KMS-11 (cell line): ENCODE data around the gene TMEM143.

Experiments
- H2AFZ ChIP-seq: fragments of 200-600 bp; sonication (generic); 2 replicates; pipeline ENCODE4 v1.6.1; 2016; ENCODE audit warnings: antibody characterized with exemption, mixed run types, low read depth
- H3K27ac ChIP-seq: fragments of 200-600 bp; sonication (generic); 2 replicates; pipeline ENCODE4 v1.6.1; 2016; ENCODE audit warnings: mild to moderate bottlenecking, mixed run types
- H3K27me3 ChIP-seq: fragments of 200-600 bp; sonication (generic); 2 replicates; pipeline ENCODE4 v1.6.1; 2017; ENCODE audit warnings: mild to moderate bottlenecking, low read depth, mixed run types, moderate library complexity; ENCODE audit not compliant: insufficient read depth
- H3K36me3 ChIP-seq: fragments of 200-600 bp; sonication (generic); 2 replicates; pipeline ENCODE4 v1.6.1; 2017; ENCODE audit warnings: mild to moderate bottlenecking, mixed run types; ENCODE audit not compliant: insufficient read depth
- H3K4me1 ChIP-seq: fragments of 200-600 bp; sonication (generic); 2 replicates; pipeline ENCODE4 v1.6.1; 2016; ENCODE audit warnings: mild to moderate bottlenecking, low read depth, mixed run types; ENCODE audit not compliant: poor library complexity, severe bottlenecking
- H3K4me2 ChIP-seq: fragments of 200-600 bp; sonication (generic); 2 replicates; pipeline ENCODE4 v1.7.0; 2016; ENCODE audit warnings: mild to moderate bottlenecking, mixed run types
- H3K4me3 ChIP-seq: fragments of 200-600 bp; sonication (generic); IDR thresholded peaks from 2 replicates; pipeline ENCODE4 v1.6.1; 2017; ENCODE audit warnings: low read depth, low read length, mixed read lengths; ENCODE audit not compliant: insufficient read depth
- H3K79me2 ChIP-seq: fragments of 200-600 bp; sonication (generic); 2 replicates; pipeline ENCODE4 v1.6.1; 2016; ENCODE audit warnings: low read depth, mixed run types; ENCODE audit not compliant: insufficient read depth
- H3K9ac ChIP-seq: fragments of 200-600 bp; sonication (generic); 2 replicates; pipeline ENCODE4 v1.6.1; 2016; ENCODE audit warnings: mild to moderate bottlenecking, mixed run types
- H4K20me1 ChIP-seq: fragments of 200-600 bp; sonication (generic); 2 replicates; pipeline ENCODE4 v1.6.1; 2016; ENCODE audit warnings: mild to moderate bottlenecking, mixed run types; ENCODE audit not compliant: insufficient read depth
- TF ChIP-seq, protein P1 (sequence below): fragments of 200-600 bp; sonication (generic); conservative IDR thresholded peaks from 2 replicates; pipeline ENCODE4 v1.6.1; 2017; ENCODE audit warnings: low read depth, mild to moderate bottlenecking, antibody characterized with exemption, low read length, moderate library complexity, mixed read lengths

Gene TMEM143

DNA sequence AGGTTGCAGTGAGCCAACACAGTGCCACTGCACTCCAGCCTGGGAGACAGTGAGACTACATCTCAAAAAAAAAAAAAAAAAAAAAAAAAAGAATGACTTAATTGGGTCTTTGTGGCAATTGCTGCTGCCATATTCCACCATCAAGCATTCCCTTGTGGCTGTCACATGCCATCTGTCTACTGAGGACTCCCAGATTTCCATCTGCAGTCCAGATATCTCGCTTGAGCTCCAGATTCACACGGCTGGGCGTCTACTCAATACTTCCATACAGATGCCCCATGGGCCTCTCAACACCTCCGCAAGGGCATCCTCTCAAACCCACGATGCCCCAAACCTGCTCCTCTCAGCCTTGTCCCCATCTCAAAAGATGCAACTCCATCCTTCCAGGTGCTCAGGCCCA, 12.9 kb downstream of the TMEM143 start:
- TF ChIP-seq, protein P1, sequence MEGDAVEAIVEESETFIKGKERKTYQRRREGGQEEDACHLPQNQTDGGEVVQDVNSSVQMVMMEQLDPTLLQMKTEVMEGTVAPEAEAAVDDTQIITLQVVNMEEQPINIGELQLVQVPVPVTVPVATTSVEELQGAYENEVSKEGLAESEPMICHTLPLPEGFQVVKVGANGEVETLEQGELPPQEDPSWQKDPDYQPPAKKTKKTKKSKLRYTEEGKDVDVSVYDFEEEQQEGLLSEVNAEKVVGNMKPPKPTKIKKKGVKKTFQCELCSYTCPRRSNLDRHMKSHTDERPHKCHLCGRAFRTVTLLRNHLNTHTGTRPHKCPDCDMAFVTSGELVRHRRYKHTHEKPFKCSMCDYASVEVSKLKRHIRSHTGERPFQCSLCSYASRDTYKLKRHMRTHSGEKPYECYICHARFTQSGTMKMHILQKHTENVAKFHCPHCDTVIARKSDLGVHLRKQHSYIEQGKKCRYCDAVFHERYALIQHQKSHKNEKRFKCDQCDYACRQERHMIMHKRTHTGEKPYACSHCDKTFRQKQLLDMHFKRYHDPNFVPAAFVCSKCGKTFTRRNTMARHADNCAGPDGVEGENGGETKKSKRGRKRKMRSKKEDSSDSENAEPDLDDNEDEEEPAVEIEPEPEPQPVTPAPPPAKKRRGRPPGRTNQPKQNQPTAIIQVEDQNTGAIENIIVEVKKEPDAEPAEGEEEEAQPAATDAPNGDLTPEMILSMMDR: no peak
- no peak overlapping the region for H3K4me2 ChIP-seq
- H3K4me1 ChIP-seq: peaks cover 8% of the 10 kb centered on the region
- H3K9ac ChIP-seq: no peak overlapping the region
- H3K79me2 ChIP-seq: no peaks in the 10 kb centered on the region
- no peaks in the 10 kb centered on the region for H3K27me3 ChIP-seq
- no peak overlapping the region for H3K27ac ChIP-seq
- H3K36me3 ChIP-seq: no peaks in the 10 kb centered on the region
- H4K20me1 ChIP-seq: no peaks in the 10 kb centered on the region
- no peak overlapping the region for H2AFZ ChIP-seq
- no peak overlapping the region for H3K4me3 ChIP-seq

DNA sequence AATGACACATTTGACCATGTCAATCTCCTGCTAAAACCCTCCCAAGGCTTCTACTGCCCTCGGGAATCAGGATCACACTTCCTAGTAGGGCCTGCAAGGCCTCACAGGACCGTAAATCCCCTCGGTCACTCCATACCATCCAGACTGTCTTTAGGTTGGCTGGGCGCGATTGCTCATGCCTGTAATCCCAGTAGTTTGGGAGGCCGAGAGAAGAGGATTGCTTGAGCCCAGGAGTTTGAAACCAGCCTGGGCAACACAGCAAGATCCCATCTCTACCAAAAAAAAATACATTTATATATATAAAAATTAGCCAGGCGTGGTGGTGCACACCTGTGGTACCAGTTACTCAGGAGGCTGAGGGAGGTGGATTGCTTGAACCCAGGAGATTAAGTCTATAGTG, 15.0 kb downstream of the TMEM143 start:
- Histone ChIP-seq H3K4me3 (no peak overlapping the region), H3K27me3 (no peaks in the 10 kb centered on the region), H3K79me2 (no peaks in the 10 kb centered on the region), H3K4me2 (no peak overlapping the region), H2AFZ (no peak overlapping the region), H3K36me3 (no peaks in the 10 kb centered on the region), H3K27ac (no peak overlapping the region), H3K4me1 (peaks cover 8% of the 10 kb centered on the region), H4K20me1 (no peaks in the 10 kb centered on the region), H3K9ac (no peak overlapping the region)
- TF ChIP-seq, protein P1: no peak

DNA sequence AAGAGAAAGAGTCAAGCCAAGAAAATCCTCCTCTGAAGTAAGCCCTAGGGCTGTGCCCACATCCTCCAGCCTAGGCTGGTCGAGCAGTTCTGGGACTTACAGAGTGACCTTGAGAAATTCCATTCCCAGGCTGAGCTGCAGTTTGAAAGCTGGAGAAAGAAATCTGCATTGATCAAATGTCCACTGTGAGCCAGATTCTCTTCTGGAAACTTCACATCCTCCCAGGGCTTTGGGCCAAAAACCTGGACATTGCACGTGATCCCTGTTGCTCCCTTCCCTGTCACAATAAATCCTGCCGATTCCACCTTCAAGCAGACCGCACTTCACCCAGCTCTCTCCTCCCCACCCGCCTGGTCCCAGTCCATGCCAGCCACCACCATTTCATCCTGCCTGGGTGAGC, 15.7 kb downstream of the TMEM143 start:
- no peaks in the 10 kb centered on the region for H3K36me3 ChIP-seq

DNA sequence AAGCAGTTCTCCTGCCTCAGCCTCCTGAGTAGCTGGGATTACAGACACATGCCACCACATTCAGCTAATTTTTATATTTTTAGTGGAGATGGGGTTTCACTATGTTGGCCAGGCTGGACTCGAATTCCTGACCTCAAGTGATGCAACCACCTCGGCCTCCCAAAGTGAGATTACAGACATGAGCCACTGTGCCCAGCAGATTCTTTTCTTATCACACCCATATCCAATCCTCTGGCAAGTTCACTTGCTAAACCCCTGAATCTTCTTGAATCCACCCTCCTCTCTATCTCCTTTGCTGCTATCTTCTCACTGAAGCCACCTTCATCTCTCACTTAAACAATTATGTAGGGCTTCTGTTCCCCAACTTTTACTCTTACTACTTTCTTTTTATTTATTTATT, 17.5 kb downstream of the TMEM143 start:
- Histone ChIP-seq H3K36me3 (no peaks in the 10 kb centered on the region), H3K27ac (no peak overlapping the region), H3K9ac (no peak overlapping the region), H3K79me2 (no peaks in the 10 kb centered on the region), H3K4me1 (peaks cover 4% of the 10 kb centered on the region), H2AFZ (no peak overlapping the region), H3K27me3 (no peaks in the 10 kb centered on the region), H3K4me3 (no peak overlapping the region), H3K4me2 (no peak overlapping the region), H4K20me1 (no peaks in the 10 kb centered on the region)
- TF ChIP-seq, protein P1: no peak

More for the DNA sequence above, 15.7 kb downstream of the TMEM143 start:
- H2AFZ ChIP-seq: no peak overlapping the region
- peaks cover 8% of the 10 kb centered on the region for H3K4me1 ChIP-seq
- H3K4me2 ChIP-seq: no peak overlapping the region
- H3K4me3 ChIP-seq: no peak overlapping the region
- no peak overlapping the region for H3K9ac ChIP-seq
- H3K27ac ChIP-seq: no peak overlapping the region
- no peaks in the 10 kb centered on the region for H4K20me1 ChIP-seq
- no peaks in the 10 kb centered on the region for H3K79me2 ChIP-seq
- TF ChIP-seq, protein P1: no peak
- no peaks in the 10 kb centered on the region for H3K27me3 ChIP-seq

DNA sequence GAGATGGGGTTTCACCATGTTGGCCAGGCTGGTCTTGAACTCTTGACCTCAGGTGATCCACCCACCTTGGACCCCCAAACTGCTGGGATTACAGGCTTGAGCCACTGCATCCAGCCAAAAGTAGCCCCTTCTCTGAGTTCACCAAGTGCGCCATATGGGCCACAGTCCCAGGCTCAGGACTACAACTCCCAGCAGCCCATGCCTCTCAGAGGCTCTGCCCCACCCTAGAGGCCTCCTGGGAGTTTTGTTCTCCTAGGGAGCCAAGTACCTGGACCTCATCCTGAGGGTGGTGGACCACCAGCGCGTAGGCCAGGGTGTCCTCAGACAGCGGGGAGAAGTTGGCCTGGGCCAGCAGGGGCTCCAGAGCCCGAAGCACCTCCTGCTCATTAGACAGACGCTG, 18.8 kb downstream of the TMEM143 start:
- Histone ChIP-seq H3K27me3 (no peaks in the 10 kb centered on the region), H3K36me3 (no peaks in the 10 kb centered on the region), H2AFZ (no peak overlapping the region), H3K79me2 (no peaks in the 10 kb centered on the region), H3K9ac (no peak overlapping the region), H3K4me1 (no peaks in the 10 kb centered on the region), H3K4me2 (no peak overlapping the region), H3K4me3 (no peak overlapping the region), H3K27ac (no peak overlapping the region), H4K20me1 (no peaks in the 10 kb centered on the region)
- TF ChIP-seq, protein P1: no peak
